GM12874 (cell line): Measurements from ENCODE around the gene TEX2.

Experiments
- CTCF ChIP-seq: IDR thresholded peaks from 2 replicates; pipeline ENCODE4 v1.5.1; 2011; ENCODE audit warnings: low read depth, mild to moderate bottlenecking, control low read depth, low read length, moderate library complexity; ENCODE audit not compliant: insufficient read depth

Gene TEX2

GRCh38 chr17:64244165-64244564, 18.9 kb downstream of the TEX2 start:
- no peak for TF ChIP-seq CTCF

- no peak for TF ChIP-seq CTCF
These were observed 19.7 kb downstream of the TEX2 start for GRCh38 chr17:64243340-64243739.

GRCh38 chr17:64242633-64243032, 20.4 kb downstream of the TEX2 start:
- TF ChIP-seq CTCF: no peak

GRCh38 chr17:64240741-64241347, 22.2 kb downstream of the TEX2 start:
- TF ChIP-seq CTCF: no peak

- no peak for TF ChIP-seq CTCF
These were observed 22.8 kb downstream of the TEX2 start for GRCh38 chr17:64240261-64240740.

GRCh38 chr17:64236827-64237403, 26.1 kb downstream of the TEX2 start:
- peak; percentile 28; the same call in 1 of the 2 replicates for TF ChIP-seq CTCF

GRCh38 chr17:64234961-64235360, 28.1 kb downstream of the TEX2 start:
- TF ChIP-seq CTCF: no peak
